DOHH2 (cell line): ENCODE results near the gene ANKRD22.
A peak's percentile ranks its signal among the peaks of the same experiment; 100 is the strongest.

ENCODE experiments used
- H3F3A ChIP-seq: fragments of 200-600 bp; sonication (generic), shearing (Covaris generic); 2 replicates; pipeline ENCODE4 v1.6.0; 2016; ENCODE audit warnings: antibody characterized with exemption, mild to moderate bottlenecking; ENCODE audit not compliant: control insufficient read depth, insufficient read depth
- H3K27ac ChIP-seq: fragments of 200-600 bp; sonication (generic); 2 replicates; pipeline ENCODE4 v1.5.1; 2014; ENCODE audit warnings: low read depth, mild to moderate bottlenecking, low read length, moderate library complexity
- H3K27me3 ChIP-seq: fragments of 200-600 bp; sonication (generic); 2 replicates; pipeline ENCODE4 v1.6.1; 2014; ENCODE audit warnings: mild to moderate bottlenecking, low read length, mixed read lengths; ENCODE audit not compliant: control insufficient read depth
- H3K36me3 ChIP-seq: fragments of 200-600 bp; sonication (generic); 2 replicates; pipeline ENCODE4 v1.6.1; 2014; ENCODE audit warnings: mild to moderate bottlenecking, low read length, moderate library complexity, mixed read lengths; ENCODE audit not compliant: control insufficient read depth
- H3K4me1 ChIP-seq: fragments of 200-600 bp; sonication (generic); 2 replicates; pipeline ENCODE4 v1.6.1; 2014; ENCODE audit warnings: mild to moderate bottlenecking, low read length, mixed read lengths; ENCODE audit not compliant: control insufficient read depth
- H3K4me2 ChIP-seq: fragments of 200-600 bp; sonication (generic); 2 replicates; pipeline ENCODE4 v1.6.0; 2014; ENCODE audit warnings: mild to moderate bottlenecking, low read length, moderate library complexity
- H3K4me3 ChIP-seq: fragments of 200-600 bp; sonication (generic); 2 replicates; pipeline ENCODE4 v1.5.1; 2014; ENCODE audit warnings: mild to moderate bottlenecking, low read length, mixed read lengths
- H3K79me2 ChIP-seq: fragments of 200-600 bp; sonication (generic); 2 replicates; pipeline ENCODE4 v1.6.1; 2014; ENCODE audit warnings: mild to moderate bottlenecking, low read length, mixed read lengths; ENCODE audit not compliant: control insufficient read depth
- H3K9me2 ChIP-seq: fragments of 200-600 bp; sonication (generic); replicated peaks from 2 replicates; pipeline ENCODE4 v1.6.1; 2014; ENCODE audit warnings: mild to moderate bottlenecking, low read length, mixed read lengths; ENCODE audit not compliant: control insufficient read depth
- H3K9me3 ChIP-seq: fragments of 200-600 bp; sonication (generic); 2 replicates; pipeline ENCODE4 v1.6.1; 2014; ENCODE audit warnings: antibody characterized with exemption, low read length, mixed read lengths; ENCODE audit not compliant: control insufficient read depth, insufficient read depth
- H4K20me1 ChIP-seq: fragments of 200-600 bp; sonication (generic); 2 replicates; pipeline ENCODE4 v1.6.0; 2014; ENCODE audit warnings: low read depth, mild to moderate bottlenecking, antibody characterized with exemption, low read length, moderate library complexity; ENCODE audit not compliant: control insufficient read depth, insufficient read depth
- CTCF ChIP-seq: fragments of 200-600 bp; sonication (generic); IDR thresholded peaks from one replicate; pipeline ENCODE4 v1.5.1; 2014; ENCODE audit warnings: antibody characterized with exemption, mild to moderate bottlenecking, low read depth, low read length; ENCODE audit not compliant: poor library complexity, severe bottlenecking
- EZH2phosphoT487 ChIP-seq: fragments of 200-600 bp; sonication (generic); IDR thresholded peaks from 2 replicates; pipeline ENCODE4 v1.6.1; 2017; ENCODE audit warnings: borderline replicate concordance, mild to moderate bottlenecking, antibody characterized with exemption, low read length, moderate library complexity, mixed read lengths

ANKRD22 gene

GRCh38 chr10:88832376-88832775 lies 19.3 kb downstream of the ANKRD22 start:
- H3K4me1 ChIP-seq = peaks cover 10% of the 10 kb centered on the region; the same call in 1 of the 2 replicates
- H3K4me3 ChIP-seq = no peak overlapping the region
- TF ChIP-seq EZH2phosphoT487 = no peak
- TF ChIP-seq CTCF = no peak
- H3K27me3 ChIP-seq = peaks cover 17% of the 10 kb centered on the region
- no peaks in the 10 kb centered on the region for H3K79me2 ChIP-seq
- H3K9me2 ChIP-seq = no peaks in the 10 kb centered on the region
- H3K36me3 ChIP-seq = no peaks in the 10 kb centered on the region
- H3K4me2 ChIP-seq = no peak overlapping the region
- no peak overlapping the region for H3K27ac ChIP-seq
- H3K9me3 ChIP-seq = no peaks in the 10 kb centered on the region
- H4K20me1 ChIP-seq = no peaks in the 10 kb centered on the region
- H3F3A ChIP-seq = no peaks in the 10 kb centered on the region

GRCh38 chr10:88831709-88832108 lies 19.9 kb downstream of the ANKRD22 start:
- Histone ChIP-seq H3K79me2 (no peaks in the 10 kb centered on the region), H4K20me1 (no peaks in the 10 kb centered on the region), H3K36me3 (no peaks in the 10 kb centered on the region), H3K27ac (no peak overlapping the region), H3K4me3 (no peak overlapping the region), H3K4me1 (peaks cover 10% of the 10 kb centered on the region; the same call in 1 of the 2 replicates), H3K27me3 (peaks cover 17% of the 10 kb centered on the region), H3K9me3 (no peaks in the 10 kb centered on the region), H3F3A (no peaks in the 10 kb centered on the region), H3K4me2 (no peak overlapping the region), H3K9me2 (no peaks in the 10 kb centered on the region)
- TF ChIP-seq EZH2phosphoT487 = no peak
- no peak for TF ChIP-seq CTCF

- H3K27me3 ChIP-seq = peaks cover 17% of the 10 kb centered on the region
- H3F3A ChIP-seq = no peaks in the 10 kb centered on the region
- no peak overlapping the region for H3K27ac ChIP-seq
- H3K9me3 ChIP-seq = no peaks in the 10 kb centered on the region
- H4K20me1 ChIP-seq = no peaks in the 10 kb centered on the region
- no peaks in the 10 kb centered on the region for H3K36me3 ChIP-seq
- TF ChIP-seq CTCF = no peak
- peak; percentile 64; the same call in 1 of the 2 replicates for TF ChIP-seq EZH2phosphoT487
- H3K4me2 ChIP-seq = no peak overlapping the region
- no peak overlapping the region for H3K4me3 ChIP-seq
- H3K9me2 ChIP-seq = no peaks in the 10 kb centered on the region
- H3K4me1 ChIP-seq = peaks cover 10% of the 10 kb centered on the region; the same call in 1 of the 2 replicates
- H3K79me2 ChIP-seq = no peaks in the 10 kb centered on the region
These were observed 20.9 kb downstream of the ANKRD22 start for GRCh38 chr10:88830643-88831268.
